Neuronal stem cell (in vitro differentiated cells): ENCODE measurements around the gene CARM1.

Experiments
- DNase-seq: peaks from one replicate; pipeline ENCODE4 v3.0.0-alpha.2; 2013; ENCODE audit warnings: low spot score
- H2AFZ ChIP-seq: one replicate; pipeline ENCODE4 v1.6.1; 2013; ENCODE audit warnings: mild to moderate bottlenecking, low read length, inconsistent platforms
- H2AK5ac ChIP-seq: 2 replicates; pipeline ENCODE4 v1.6.1; 2013; ENCODE audit warnings: low read depth, mild to moderate bottlenecking, inconsistent platforms, low read length, moderate library complexity, mixed read lengths
- H2BK120ac ChIP-seq: 2 replicates; pipeline ENCODE4 v1.6.1; 2013; ENCODE audit warnings: low read depth, mild to moderate bottlenecking, inconsistent platforms, low read length, moderate library complexity, mixed read lengths
- H2BK12ac ChIP-seq: one replicate; pipeline ENCODE4 v1.6.1; 2013; ENCODE audit warnings: low read length, inconsistent platforms
- H2BK15ac ChIP-seq: 2 replicates; pipeline ENCODE4 v1.6.1; 2013; ENCODE audit warnings: mild to moderate bottlenecking, low read length, inconsistent platforms, mixed read lengths
- H2BK5ac ChIP-seq: one replicate; pipeline ENCODE4 v1.6.1; 2013; ENCODE audit warnings: inconsistent platforms, mild to moderate bottlenecking, low read length, moderate library complexity
- H3K14ac ChIP-seq: one replicate; pipeline ENCODE4 v1.6.1; 2013; ENCODE audit warnings: low read length, inconsistent platforms
- H3K18ac ChIP-seq: 2 replicates; pipeline ENCODE4 v1.6.1; 2013; ENCODE audit warnings: low read length, inconsistent platforms
- H3K23ac ChIP-seq: 2 replicates; pipeline ENCODE4 v1.6.1; 2013; ENCODE audit warnings: low read depth, mild to moderate bottlenecking, mixed read lengths, low read length, inconsistent platforms; ENCODE audit not compliant: poor library complexity
- H3K27ac ChIP-seq: replicated peaks from 3 replicates; pipeline ENCODE4 v1.5.1; 2013; ENCODE audit warnings: low read length, inconsistent platforms
- H3K27me3 ChIP-seq, 3 experiments: 2 replicates each; pipeline ENCODE4 v1.6.1; 2013; ENCODE audit warnings: low read length in 3 of 3, mild to moderate bottlenecking in 2 of 3, inconsistent platforms in 1 of 3, low read depth in 1 of 3, mixed read lengths in 1 of 3, moderate library complexity in 1 of 3; ENCODE audit not compliant: control insufficient read depth in 3 of 3, insufficient read depth in 3 of 3
- H3K36me3 ChIP-seq, 2 donors: replicated peaks in 1 of 2; 2 replicates each; pipeline ENCODE4 v1.6.1; 2013; ENCODE audit warnings: low read length in 2 of 2; ENCODE audit not compliant: control insufficient read depth in 2 of 2, insufficient read depth in 2 of 2
- H3K4ac ChIP-seq: 2 replicates; pipeline ENCODE4 v1.6.1; 2013; ENCODE audit warnings: inconsistent platforms, mild to moderate bottlenecking, low read length, moderate library complexity
- H3K4me1 ChIP-seq, 2 donors: 1 replicate in 1 of 2; 2 replicates in 1 of 2; pipeline ENCODE4 v1.6.1; 2013; ENCODE audit warnings: low read length in 2 of 2, low read depth in 1 of 2; ENCODE audit not compliant: control insufficient read depth in 2 of 2, insufficient read depth in 1 of 2
- H3K4me2 ChIP-seq: one replicate; pipeline ENCODE4 v1.6.1; 2013; ENCODE audit warnings: mild to moderate bottlenecking, low read length, inconsistent platforms; ENCODE audit not compliant: insufficient read depth, poor library complexity, severe bottlenecking
- H3K4me3 ChIP-seq, 2 donors: 2 replicates each; pipeline ENCODE4 v1.5.1; 2013; ENCODE audit warnings: low read length in 2 of 2, mild to moderate bottlenecking in 2 of 2, inconsistent platforms in 1 of 2, moderate library complexity in 1 of 2
- H3K79me1 ChIP-seq: one replicate; pipeline ENCODE4 v1.6.1; 2013; ENCODE audit warnings: low read depth, mild to moderate bottlenecking, inconsistent platforms, low read length, moderate library complexity
- H3K9ac ChIP-seq: one replicate; pipeline ENCODE4 v1.6.1; 2013; ENCODE audit warnings: mild to moderate bottlenecking, low read depth, low read length, inconsistent platforms; ENCODE audit not compliant: poor library complexity
- H3K9me3 ChIP-seq, 2 donors: replicated peaks in 1 of 2; 2 replicates each; pipeline versions ENCODE3 to v1.6.1; 2013; ENCODE audit warnings: low read length in 2 of 2, mild to moderate bottlenecking in 2 of 2, inconsistent platforms in 1 of 2, low read depth in 1 of 2, mixed read lengths in 1 of 2, moderate library complexity in 1 of 2; ENCODE audit not compliant: control insufficient read depth in 2 of 2, insufficient read depth in 1 of 2
- H4K8ac ChIP-seq: one replicate; pipeline ENCODE4 v1.6.1; 2013; ENCODE audit warnings: low read depth, mild to moderate bottlenecking, inconsistent platforms, low read length, moderate library complexity
- H4K91ac ChIP-seq: one replicate; pipeline ENCODE4 v1.6.1; 2013; ENCODE audit warnings: low read length, low read depth, mild to moderate bottlenecking, inconsistent platforms; ENCODE audit not compliant: poor library complexity
- WGBS, 2 donors: extraction: QIAGEN DNeasy Blood & Tissue Kit; methylation state at CpG; one replicate each; pipeline ENCODE4 v1.1.7; 2013; ENCODE audit warnings: missing lambda C conversion rate in 2 of 2, mixed read lengths in 1 of 2; ENCODE audit not compliant: insufficient read length in 2 of 2, insufficient replicate concordance in 1 of 2; ENCODE audit errors: extremely low coverage in 2 of 2; 5-methylcytosine and 5-hydroxymethylcytosine counted together

Gene CARM1

DNA sequence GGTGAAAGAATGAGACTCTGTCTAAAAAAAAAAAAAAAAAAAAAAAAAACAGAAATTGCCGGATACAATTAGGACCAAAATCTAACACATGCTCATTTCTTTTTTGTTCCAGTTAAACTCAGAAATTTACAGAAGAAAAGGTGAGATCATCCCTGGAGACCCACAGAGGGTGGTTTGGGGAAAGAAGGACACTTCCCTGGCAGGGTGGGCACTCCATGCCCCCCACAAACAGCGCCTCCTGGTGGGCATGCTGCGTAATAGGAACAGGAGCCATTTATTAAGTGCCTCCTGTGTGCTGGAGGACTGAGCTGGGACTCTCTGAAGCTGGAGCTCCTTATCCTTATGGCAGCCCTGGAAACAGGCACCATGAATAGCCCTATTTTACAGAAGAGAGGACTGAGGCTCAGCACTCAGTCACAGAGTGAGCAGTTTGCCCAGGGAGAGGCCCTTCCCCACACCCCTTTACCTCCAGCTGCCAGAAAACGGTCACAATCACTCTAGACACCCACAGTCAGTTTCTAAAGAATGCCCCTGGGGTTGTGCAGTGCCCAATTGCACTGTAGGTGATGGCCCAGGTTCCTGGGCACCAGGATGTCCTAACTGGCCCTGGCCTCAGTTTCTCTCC lies 13.0 kb upstream of the CARM1 start:
- H3K27ac ChIP-seq = no peak overlapping the region
- no peak for DNase-seq
- H2BK12ac ChIP-seq = no peak overlapping the region

GRCh38 chr19:10861103-10861651 lies 10.2 kb upstream of the CARM1 start:
- no peak overlapping the region for H3K14ac ChIP-seq
- no peak overlapping the region for H3K27ac ChIP-seq
- no peak for DNase-seq
- H4K91ac ChIP-seq = no peak overlapping the region
- H3K36me3 ChIP-seq = no peaks in the 10 kb centered on the region
- H3K18ac ChIP-seq = no peak overlapping the region
- H4K8ac ChIP-seq = no peak overlapping the region
- no peaks in the 10 kb centered on the region for H3K9me3 ChIP-seq
- H3K4me2 ChIP-seq = no peak overlapping the region
- H3K4me3 ChIP-seq = no peak overlapping the region
- H3K23ac ChIP-seq = no peak overlapping the region
- no peak overlapping the region for H2BK120ac ChIP-seq
- no peak overlapping the region for H3K4ac ChIP-seq
- no peaks in the 10 kb centered on the region for H3K79me1 ChIP-seq
- H3K9ac ChIP-seq = no peak overlapping the region
- peaks cover 0 to 11% of the 10 kb centered on the region in 2 donors for H3K4me1 ChIP-seq
- WGBS, 2 donors = no CpG with 5 or more reads among the region's 7 CpGs
- no peaks in the 10 kb centered on the region for H3K27me3 ChIP-seq
- no peak overlapping the region for H2BK12ac ChIP-seq
- no peak overlapping the region for H2AK5ac ChIP-seq
- no peak overlapping the region for H2AFZ ChIP-seq
- no peak overlapping the region for H2BK15ac ChIP-seq
- H2BK5ac ChIP-seq = no peak overlapping the region

More for the DNA sequence above, 13.0 kb upstream of the CARM1 start:
- H3K4ac ChIP-seq = no peak overlapping the region
- H3K36me3 ChIP-seq = no peaks in the 10 kb centered on the region
- no peak overlapping the region for H2BK15ac ChIP-seq
- H2BK5ac ChIP-seq = no peak overlapping the region
- no peak overlapping the region for H4K8ac ChIP-seq
- H3K79me1 ChIP-seq = no peaks in the 10 kb centered on the region
- no peak overlapping the region for H3K4me3 ChIP-seq
- no CpG with 5 or more reads among the region's 4 CpGs for WGBS, 2 donors
- H3K4me2 ChIP-seq = no peak overlapping the region
- no peaks in the 10 kb centered on the region for H3K27me3 ChIP-seq
- H3K18ac ChIP-seq = no peak overlapping the region
- H2BK120ac ChIP-seq = no peak overlapping the region
- H3K9me3 ChIP-seq = no peaks in the 10 kb centered on the region
- H2AK5ac ChIP-seq = no peak overlapping the region
- no peak overlapping the region for H3K14ac ChIP-seq
- no peak overlapping the region for H2AFZ ChIP-seq
- H3K23ac ChIP-seq = no peak overlapping the region
- H4K91ac ChIP-seq = no peak overlapping the region
- no peak overlapping the region for H3K9ac ChIP-seq
- peaks cover 0 to 7% of the 10 kb centered on the region in 2 donors for H3K4me1 ChIP-seq

DNA sequence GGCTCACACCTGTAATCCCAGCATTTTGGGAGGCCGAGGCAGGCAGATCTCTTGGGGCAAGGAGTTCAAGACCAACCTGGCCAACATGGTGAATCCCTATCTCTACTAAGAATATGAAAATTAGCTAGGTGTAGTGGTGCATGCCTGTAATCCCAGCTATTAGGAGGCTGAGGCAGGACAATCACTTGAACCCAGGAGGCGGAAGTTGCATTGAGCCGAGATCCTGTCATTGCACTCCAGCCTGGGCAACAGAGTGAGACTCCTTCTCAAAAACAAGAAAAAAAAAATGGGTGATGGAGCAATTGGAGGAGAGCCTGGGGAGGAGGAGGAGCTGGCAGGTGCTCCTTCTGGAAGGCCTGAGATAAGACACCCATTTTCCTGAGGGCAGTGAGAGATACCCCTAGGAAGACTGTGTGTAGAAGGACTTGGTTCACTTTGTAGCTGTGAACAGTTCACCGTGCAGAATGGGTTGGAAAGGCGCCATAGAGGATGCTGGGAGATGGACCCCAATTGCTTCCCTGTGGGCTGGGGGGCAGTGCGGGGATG lies 8.7 kb upstream of the CARM1 start:
- H3K36me3 ChIP-seq = no peaks in the 10 kb centered on the region

GRCh38 chr19:10863107-10863717 lies 8.1 kb upstream of the CARM1 start:
- Histone ChIP-seq H3K9me3 (no peaks in the 10 kb centered on the region), H3K14ac (no peak overlapping the region), H3K36me3 (no peaks in the 10 kb centered on the region), H2AK5ac (no peak overlapping the region), H3K18ac (peak overlapping the region; percentile 9), H2AFZ (peak overlapping the region; percentile 87), H2BK12ac (no peak overlapping the region), H3K4me3 (no peak overlapping the region), H3K4me1 (peaks cover 0 to 11% of the 10 kb centered on the region in 2 donors), H3K4me2 (no peak overlapping the region), H3K4ac (no peak overlapping the region), H2BK15ac (no peak overlapping the region), H4K8ac (no peak overlapping the region), H3K27me3 (no peaks in the 10 kb centered on the region), H3K9ac (no peak overlapping the region), H3K27ac (no peak overlapping the region), H3K79me1 (no peaks in the 10 kb centered on the region), H2BK5ac (no peak overlapping the region), H2BK120ac (no peak overlapping the region), H4K91ac (no peak overlapping the region), H3K23ac (no peak overlapping the region)
- no CpG with 5 or more reads among the region's 18 CpGs for WGBS, 2 donors
- no peak for DNase-seq

More for the DNA sequence above, 8.7 kb upstream of the CARM1 start:
- Histone ChIP-seq H2AFZ (peak overlapping the region; percentile 87), H3K4me2 (no peak overlapping the region), H3K18ac (peak overlapping the region; percentile 9), H3K4me1 (peaks cover 0 to 11% of the 10 kb centered on the region in 2 donors), H2BK120ac (no peak overlapping the region), H3K4me3 (no peak overlapping the region), H2AK5ac (no peak overlapping the region), H3K4ac (no peak overlapping the region), H3K23ac (no peak overlapping the region), H4K91ac (no peak overlapping the region), H3K27me3 (no peaks in the 10 kb centered on the region), H3K79me1 (no peaks in the 10 kb centered on the region), H3K14ac (no peak overlapping the region), H3K27ac (no peak overlapping the region), H3K9ac (no peak overlapping the region), H2BK15ac (no peak overlapping the region), H2BK5ac (no peak overlapping the region), H3K9me3 (no peaks in the 10 kb centered on the region), H4K8ac (no peak overlapping the region), H2BK12ac (no peak overlapping the region)
- WGBS, 2 donors = no CpG with 5 or more reads among the region's 6 CpGs
- no peak for DNase-seq
